Left ventricle myocardium superior (tissue), 1 donor: ENCODE measurements around the gene PAM16. TPM values are rescaled to one million over a fixed set of nuclear protein-coding genes. Genes with fewer than 3 reads are reported as not detected.

ENCODE experiments used
- ATAC-seq: fragments of 200-7000 bp; cut with Tn5 transposase; one replicate; pipeline ENCODE4 v1.9.1; 2020; ENCODE audit warnings: mild to moderate bottlenecking, moderate library complexity
- DNase-seq: peaks from one replicate; pipeline ENCODE4 v3.0.0-alpha.2; 2020
- intact Hi-C: fragments of 100-400 bp; cut with micrococcal nuclease; formaldehyde crosslinking; loops from one replicate; pipeline ENCODE4 v1.11.0; 2022
- total RNA-seq: library from RNA; stranded (reverse); fragmentation: NEBNext Ultra II Directional; extraction: Animal tissue kit (Norgen Biotek cat#: 25700); gene quantifications from one replicate; pipeline ENCODE4 v1.2.1, GENCODE V29; 2021
- donor health status: DM: no; HTN: yes; CAD: no; lungs with severe emphysema.

The PAM16 gene
- total RNA-seq, 1 donor from 2014 or later: 70.0 TPM

GRCh38 chr16:4385066-4385788, 34.1 kb upstream of the PAM16 start:
- intact Hi-C loops: no loop called here
- no peak for ATAC-seq
- peak; percentile 25 for DNase-seq

GRCh38 chr16:4384509-4384942, 33.4 kb upstream of the PAM16 start:
- intact Hi-C loops: no loop called here
- DNase-seq (peak; percentile 65), ATAC-seq (peak; percentile 5)

DNA sequence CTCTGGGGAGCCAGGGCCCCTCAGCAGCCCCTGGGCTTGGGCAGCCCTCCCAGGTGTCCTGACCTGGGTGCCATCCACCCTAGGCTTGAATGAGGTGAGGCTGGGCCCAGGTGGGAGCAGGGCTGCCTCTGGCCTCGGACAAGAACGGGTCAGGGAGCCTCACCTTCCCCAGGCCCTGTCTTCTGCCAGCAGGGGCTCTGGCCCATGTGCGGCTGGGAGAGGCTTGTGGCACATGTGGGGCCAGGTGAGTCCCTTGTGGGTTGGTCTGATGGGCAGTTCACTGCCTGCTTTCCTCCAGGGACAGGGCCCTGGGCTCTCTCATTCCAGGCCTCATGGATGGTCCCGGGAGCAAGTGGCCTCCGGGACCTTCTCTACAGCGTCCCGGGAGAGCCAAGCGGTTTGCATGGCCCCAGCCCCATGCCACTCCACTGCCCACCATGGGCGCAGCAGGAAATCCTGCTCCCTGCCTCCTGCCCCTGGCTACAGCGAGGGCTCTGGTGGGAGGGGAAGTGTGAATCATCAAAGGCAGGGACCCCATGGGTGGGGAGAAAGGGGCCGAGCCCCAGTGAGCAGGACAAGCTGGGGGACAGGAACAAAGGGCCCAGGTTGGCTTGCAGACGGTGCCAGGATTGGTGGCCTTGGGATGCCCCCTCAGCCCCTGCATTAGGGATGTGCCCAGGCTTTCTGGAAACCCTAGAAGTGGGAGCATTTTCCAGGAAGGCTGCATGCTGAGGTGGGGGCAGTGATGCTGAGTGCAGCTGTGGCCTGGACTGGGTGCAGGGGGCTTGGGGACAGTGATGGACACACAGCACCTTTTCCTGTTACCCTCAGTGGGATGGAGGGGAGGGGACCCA, 32.7 kb upstream of the PAM16 start:
- ATAC-seq (no peak), DNase-seq (peak; percentile 23)
- intact Hi-C loops: no loop called here

DNA sequence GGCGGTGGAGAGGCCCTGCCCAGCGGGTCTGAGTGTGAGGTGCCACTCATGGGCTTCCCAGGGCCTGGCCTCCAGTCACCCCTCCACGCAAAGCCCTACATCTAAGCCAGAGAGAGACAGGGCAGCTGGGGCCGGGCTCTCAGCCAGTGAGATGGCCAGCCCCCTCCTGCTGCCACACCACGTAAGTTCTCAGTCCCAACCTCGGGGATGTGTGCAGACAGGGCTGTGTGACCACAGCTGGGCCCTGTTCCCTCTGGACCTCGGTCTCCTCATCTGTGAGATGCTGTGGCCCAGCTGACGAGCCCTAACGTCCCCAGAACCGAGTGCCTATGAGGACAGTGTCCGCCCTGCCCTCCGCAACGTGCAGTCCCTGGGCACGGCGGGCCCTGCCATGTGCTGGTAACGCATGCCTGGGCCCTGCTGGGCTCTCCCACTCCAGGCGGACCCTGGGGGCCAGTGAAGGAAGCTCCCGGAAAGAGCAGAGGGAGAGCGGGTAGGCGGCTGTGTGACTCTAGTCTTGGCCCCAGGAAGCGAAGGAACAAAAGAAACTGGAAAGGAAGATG, 31.8 kb upstream of the PAM16 start:
- DNase-seq (peak; percentile 33), ATAC-seq (no peak)
- intact Hi-C loops: no loop called here

GRCh38 chr16:4381935-4382794, 31.0 kb upstream of the PAM16 start:
- DNase-seq (peak; percentile 29), ATAC-seq (no peak)
- intact Hi-C loops: no loop called here

DNA sequence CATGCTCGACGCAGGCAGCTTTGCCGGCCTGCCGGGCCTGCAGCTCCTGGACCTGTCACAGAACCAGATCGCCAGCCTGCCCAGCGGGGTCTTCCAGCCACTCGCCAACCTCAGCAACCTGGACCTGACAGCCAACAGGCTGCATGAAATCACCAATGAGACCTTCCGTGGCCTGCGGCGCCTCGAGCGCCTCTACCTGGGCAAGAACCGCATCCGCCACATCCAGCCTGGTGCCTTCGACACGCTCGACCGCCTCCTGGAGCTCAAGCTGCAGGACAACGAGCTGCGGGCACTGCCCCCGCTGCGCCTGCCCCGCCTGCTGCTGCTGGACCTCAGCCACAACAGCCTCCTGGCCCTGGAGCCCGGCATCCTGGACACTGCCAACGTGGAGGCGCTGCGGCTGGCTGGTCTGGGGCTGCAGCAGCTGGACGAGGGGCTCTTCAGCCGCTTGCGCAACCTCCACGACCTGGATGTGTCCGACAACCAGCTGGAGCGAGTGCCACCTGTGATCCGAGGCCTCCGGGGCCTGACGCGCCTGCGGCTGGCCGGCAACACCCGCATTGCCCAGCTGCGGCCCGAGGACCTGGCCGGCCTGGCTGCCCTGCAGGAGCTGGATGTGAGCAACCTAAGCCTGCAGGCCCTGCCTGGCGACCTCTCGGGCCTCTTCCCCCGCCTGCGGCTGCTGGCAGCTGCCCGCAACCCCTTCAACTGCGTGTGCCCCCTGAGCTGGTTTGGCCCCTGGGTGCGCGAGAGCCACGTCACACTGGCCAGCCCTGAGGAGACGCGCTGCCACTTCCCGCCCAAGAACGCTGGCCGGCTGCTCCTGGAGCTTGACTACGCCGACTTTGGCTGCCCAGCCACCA, 30.2 kb upstream of the PAM16 start:
- intact Hi-C loops: no loop called here
- ATAC-seq (no peak), DNase-seq (peak; percentile 28)

GRCh38 chr16:4380119-4381063, 29.3 kb upstream of the PAM16 start:
- intact Hi-C loops: no loop called here
- DNase-seq (peak; percentile 36), ATAC-seq (no peak)

DNA sequence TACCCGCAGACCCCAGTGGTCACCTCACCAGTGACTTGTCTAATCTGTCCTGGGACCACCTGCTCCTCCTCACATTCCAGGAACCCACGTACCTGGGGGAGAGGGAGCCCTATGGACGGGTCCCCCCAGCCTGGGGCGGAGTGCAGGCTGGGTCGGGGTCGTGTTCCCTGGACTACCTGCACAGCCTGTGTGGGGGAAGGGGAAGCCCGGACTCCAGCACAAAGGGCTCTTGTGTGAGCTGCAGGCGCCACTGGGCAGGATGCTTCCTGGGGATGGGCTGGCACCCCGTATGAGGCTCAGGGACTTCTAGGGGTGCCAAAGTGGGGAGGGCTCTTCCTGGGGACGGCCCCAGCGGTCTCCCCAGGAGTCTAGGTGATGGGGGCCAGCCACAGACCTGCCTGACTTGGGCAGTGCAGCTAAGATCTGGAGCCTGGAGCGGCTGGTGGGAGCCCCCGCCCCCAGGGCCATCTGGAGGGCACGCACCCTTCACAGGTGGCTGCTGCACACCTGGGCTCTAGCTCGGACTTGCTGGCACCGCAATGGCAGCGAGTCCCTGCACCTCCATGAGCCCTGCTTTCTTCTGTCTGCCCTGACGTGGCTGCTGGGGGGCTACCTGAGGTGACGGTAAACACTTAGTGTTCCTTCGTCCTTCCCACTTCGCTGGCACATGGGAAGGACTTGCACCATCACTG, 28.0 kb upstream of the PAM16 start:
- intact Hi-C loops: no loop called here
- DNase-seq (peak; percentile 30), ATAC-seq (no peak)

DNA sequence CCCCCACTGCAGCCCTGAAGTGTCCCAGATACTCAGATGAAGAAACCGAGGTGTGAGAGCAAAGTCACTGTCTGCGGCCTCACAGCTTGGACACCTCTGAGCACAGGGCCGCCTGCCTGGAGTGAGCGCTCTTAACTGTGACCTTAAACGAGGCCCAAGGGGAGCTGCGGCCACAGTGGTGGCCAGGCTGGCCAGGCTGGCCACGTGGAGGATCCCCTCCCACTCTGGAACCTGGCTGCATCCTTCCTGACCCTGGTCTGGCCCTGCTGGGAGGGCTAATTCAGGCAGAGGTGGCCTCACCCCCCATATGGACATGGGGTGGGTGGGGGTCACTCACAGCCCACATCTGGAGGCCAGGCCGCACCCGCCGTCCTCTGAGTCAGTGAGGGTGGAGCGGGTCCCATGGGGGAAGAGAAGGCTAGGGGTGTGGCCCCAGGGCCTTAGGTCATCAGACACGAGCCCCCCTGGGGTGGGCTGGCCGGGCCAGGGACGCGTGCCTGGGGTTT, 27.1 kb upstream of the PAM16 start:
- ATAC-seq: peak; percentile 9
- intact Hi-C loops: no loop called here
- peak; percentile 68 for DNase-seq

GRCh38 chr16:4377573-4378154, 26.5 kb upstream of the PAM16 start:
- ATAC-seq: no peak
- intact Hi-C loops: no loop called here
- peak; percentile 32 for DNase-seq

DNA sequence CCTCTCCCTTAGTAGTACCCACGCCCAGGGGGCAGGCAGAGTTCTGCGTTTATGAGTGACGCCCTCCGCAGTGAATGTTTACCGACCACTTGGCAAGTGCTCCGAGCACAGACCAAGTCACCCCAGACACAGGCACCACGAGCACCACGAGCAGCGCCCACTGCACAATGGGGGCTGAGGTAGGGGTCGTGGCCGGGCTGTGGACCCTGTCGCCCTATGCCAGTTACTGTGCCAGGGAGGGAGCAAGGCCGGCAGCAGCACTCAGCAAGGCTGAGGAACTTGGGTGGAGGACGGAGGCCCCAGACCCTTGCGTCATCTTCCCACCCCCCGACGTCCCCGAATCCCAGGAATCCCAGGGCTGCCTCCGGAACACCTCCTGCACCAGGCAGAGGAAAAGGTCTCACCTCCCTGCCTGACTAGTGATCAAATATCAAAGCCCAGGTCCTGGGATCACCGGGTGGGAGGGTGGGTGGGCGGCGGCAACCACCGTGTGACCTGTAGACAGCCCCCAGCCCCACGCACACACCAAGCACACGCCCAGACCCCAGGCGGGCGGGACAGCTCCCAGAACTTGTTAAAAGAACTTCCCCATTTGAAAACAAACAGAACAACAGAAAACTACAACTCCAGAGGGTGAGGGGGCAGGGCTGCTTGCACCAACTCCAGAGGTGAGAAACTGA, 25.9 kb upstream of the PAM16 start:
- ATAC-seq (no peak), DNase-seq (peak; percentile 36)
- intact Hi-C loops: no loop called here

- ATAC-seq: peak; percentile 76
- DNase-seq: peak; percentile 96
- intact Hi-C loops: no loop called here
Measured at GRCh38 chr16:4376126-4376892, 25.2 kb upstream of the PAM16 start.

- intact Hi-C loops: no loop called here
- ATAC-seq (no peak), DNase-seq (peak; percentile 37)
Measured at GRCh38 chr16:4375717-4376116, 24.6 kb upstream of the PAM16 start.

DNA sequence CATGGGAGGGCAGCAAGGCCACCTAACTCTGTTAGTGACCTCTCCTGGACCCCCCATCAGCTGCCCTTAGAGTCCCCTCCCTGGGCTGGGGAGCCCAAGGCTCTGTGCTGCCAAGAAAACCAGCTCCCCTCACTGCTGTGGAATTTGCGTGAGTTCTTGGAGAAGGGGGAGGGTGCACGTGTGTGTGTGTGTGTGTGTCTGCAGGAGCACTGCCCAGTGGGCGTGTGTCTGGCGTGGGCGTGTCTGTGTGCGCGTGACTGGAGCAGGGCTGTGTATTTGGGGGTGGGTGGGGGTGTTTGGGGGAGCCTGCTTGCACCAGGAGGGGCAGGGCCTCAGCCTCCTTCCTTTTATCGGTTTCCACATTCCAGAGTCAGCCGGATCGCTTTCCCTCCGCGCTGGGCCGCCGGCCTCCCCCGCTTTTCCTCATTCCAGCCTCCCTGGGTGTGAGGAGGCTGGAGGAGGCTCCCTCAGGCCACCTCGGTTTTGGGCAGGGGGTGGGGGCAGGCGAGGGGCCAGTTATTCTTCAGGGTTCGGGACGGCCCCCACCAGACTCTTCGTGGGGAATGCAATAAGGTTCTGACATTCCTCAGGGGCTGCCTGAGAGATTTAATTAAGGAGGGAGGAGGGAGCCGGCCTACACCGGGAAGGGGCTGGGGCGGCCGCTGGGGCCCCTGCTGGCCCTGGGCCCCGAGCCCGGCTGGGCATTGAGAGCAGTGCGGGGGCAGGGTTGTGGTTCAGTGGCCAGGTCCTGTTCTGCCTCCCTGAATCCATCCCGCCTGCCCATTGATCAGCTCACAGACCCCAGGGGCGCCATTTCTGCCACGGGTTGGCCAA, 23.0 kb upstream of the PAM16 start:
- peak; percentile 82 for DNase-seq
- intact Hi-C loops: no loop called here
- peak; percentile 13 for ATAC-seq
